Right hindlimb (tissue), 1 donor: ENCODE results near the gene UGCG.
"Not testable (repeated sequence)": the region's sequence is repeated elsewhere in the genome, so short reads cannot be mapped to it uniquely, and the experiment has no call there.

Experiments used
- DNase-seq: peaks from one replicate; pipeline ENCODE4 v3.0.0-alpha.2; 2018

The UGCG gene

GRCh38 chr9:111895996-111896941 is at the start of gene UGCG:
Gene UGCG, plus strand, starts transcription at chr9:111896814. Its CDS starts 402 bp downstream, at chr9:111897216.
- DNase-seq, result peak; percentile 94

- DNase-seq, result no peak
Observed at GRCh38 chr9:111851553-111851952, 45.1 kb upstream of the UGCG start.

GRCh38 chr9:111852291-111852690 is 44.3 kb upstream of the UGCG start:
- no peak for DNase-seq

GRCh38 chr9:111853450-111853827 is 43.2 kb upstream of the UGCG start:
- no peak for DNase-seq

GRCh38 chr9:111854799-111855198 is 41.8 kb upstream of the UGCG start:
- DNase-seq, result no peak

GRCh38 chr9:111857555-111858211 is 38.9 kb upstream of the UGCG start:
- no peak for DNase-seq

- no peak for DNase-seq
Observed at GRCh38 chr9:111860443-111860842, 36.2 kb upstream of the UGCG start.

- no peak for DNase-seq
Observed at GRCh38 chr9:111863636-111864035, 33.0 kb upstream of the UGCG start.

GRCh38 chr9:111866976-111867375 is 29.6 kb upstream of the UGCG start:
- no peak for DNase-seq

- no peak for DNase-seq
Observed at GRCh38 chr9:111868475-111868874, 28.1 kb upstream of the UGCG start.

- no peak for DNase-seq
Observed at GRCh38 chr9:111870774-111871498, 25.7 kb upstream of the UGCG start.

- no peak for DNase-seq
Observed at GRCh38 chr9:111871499-111871855, 25.1 kb upstream of the UGCG start.

GRCh38 chr9:111872886-111873285 is 23.7 kb upstream of the UGCG start:
- DNase-seq, result no peak

- DNase-seq, result no peak
Observed at GRCh38 chr9:111873901-111874300, 22.7 kb upstream of the UGCG start.

- no peak for DNase-seq
Observed at GRCh38 chr9:111874500-111874899, 22.1 kb upstream of the UGCG start.

- DNase-seq, result not testable (repeated sequence)
Observed at GRCh38 chr9:111875291-111875690, 21.3 kb upstream of the UGCG start.

- not testable (repeated sequence) for DNase-seq
Observed at GRCh38 chr9:111875691-111876090, 20.9 kb upstream of the UGCG start.

GRCh38 chr9:111876179-111876578 is 20.4 kb upstream of the UGCG start:
- DNase-seq, result no peak

- DNase-seq, result no peak
Observed at GRCh38 chr9:111877420-111877819, 19.2 kb upstream of the UGCG start.

GRCh38 chr9:111878946-111879345 is 17.7 kb upstream of the UGCG start:
- no peak for DNase-seq

GRCh38 chr9:111886983-111887718 is 9.5 kb upstream of the UGCG start:
- DNase-seq, result no peak

GRCh38 chr9:111890334-111890733 is 6.3 kb upstream of the UGCG start:
- DNase-seq, result no peak

GRCh38 chr9:111890867-111891266 is 5.7 kb upstream of the UGCG start:
- not testable (repeated sequence) for DNase-seq
